H1 (cell line): ENCODE data around the gene ATP2B3. TPM values are rescaled to one million over a fixed set of nuclear protein-coding genes. Genes with fewer than 3 reads are reported as not detected.

ENCODE experiments used
- JUN ChIP-seq: IDR thresholded peaks from 2 replicates; pipeline ENCODE4 v1.6.1; 2011; ENCODE audit warnings: low read depth, mild to moderate bottlenecking, improper control_type of control experiment, low read length
- NANOG ChIP-seq: IDR thresholded peaks from 2 replicates; pipeline ENCODE4 v1.6.1; 2011; ENCODE audit warnings: low read length, low read depth, mild to moderate bottlenecking, inconsistent platforms; ENCODE audit not compliant: insufficient read depth, poor library complexity, severe bottlenecking
- polyA plus RNA-seq, 7 experiments: library from polyadenylated mRNA; depleted of rRNA in 3 of 7; stranded (reverse) in 5 of 7; unstranded in 2 of 7; fragments of >200 nt in 5 of 7; fragments of 200-250 nt in 2 of 7; gene quantifications; 1 replicate in 5 of 7; 2 replicates in 1 of 7; 4 replicates in 1 of 7; pipeline versions ENCODE4 v1.2.1 to v1.2.3, GENCODE V29; 2011 to 2013; ENCODE audit warnings: missing spikeins in 2 of 7, mixed read lengths in 2 of 7
- total RNA-seq: library from RNA; stranded (reverse); fragmentation: NEBNext Ultra II Directional; extraction: Animal tissue kit (Norgen Biotek cat#: 25700); gene quantifications from 2 replicates; pipeline ENCODE4 v1.2.1, GENCODE V29; 2021
- TF ChIP-seq, protein P1 (sequence below): fragments of 300-600 bp; sonication (generic); IDR thresholded peaks from 2 replicates; pipeline ENCODE4 v1.7.1; 2012; ENCODE audit warnings: low read length, moderate library complexity, mild to moderate bottlenecking, inconsistent platforms; ENCODE audit not compliant: insufficient replicate concordance

The ATP2B3 gene
- total and polyA plus RNA-seq, 2 of the 8 experiments (the other 6 are each of a cell fraction or from before 2014, with no cell fraction given): 0.14 to 0.19 TPM

- TF ChIP-seq, protein P1, sequence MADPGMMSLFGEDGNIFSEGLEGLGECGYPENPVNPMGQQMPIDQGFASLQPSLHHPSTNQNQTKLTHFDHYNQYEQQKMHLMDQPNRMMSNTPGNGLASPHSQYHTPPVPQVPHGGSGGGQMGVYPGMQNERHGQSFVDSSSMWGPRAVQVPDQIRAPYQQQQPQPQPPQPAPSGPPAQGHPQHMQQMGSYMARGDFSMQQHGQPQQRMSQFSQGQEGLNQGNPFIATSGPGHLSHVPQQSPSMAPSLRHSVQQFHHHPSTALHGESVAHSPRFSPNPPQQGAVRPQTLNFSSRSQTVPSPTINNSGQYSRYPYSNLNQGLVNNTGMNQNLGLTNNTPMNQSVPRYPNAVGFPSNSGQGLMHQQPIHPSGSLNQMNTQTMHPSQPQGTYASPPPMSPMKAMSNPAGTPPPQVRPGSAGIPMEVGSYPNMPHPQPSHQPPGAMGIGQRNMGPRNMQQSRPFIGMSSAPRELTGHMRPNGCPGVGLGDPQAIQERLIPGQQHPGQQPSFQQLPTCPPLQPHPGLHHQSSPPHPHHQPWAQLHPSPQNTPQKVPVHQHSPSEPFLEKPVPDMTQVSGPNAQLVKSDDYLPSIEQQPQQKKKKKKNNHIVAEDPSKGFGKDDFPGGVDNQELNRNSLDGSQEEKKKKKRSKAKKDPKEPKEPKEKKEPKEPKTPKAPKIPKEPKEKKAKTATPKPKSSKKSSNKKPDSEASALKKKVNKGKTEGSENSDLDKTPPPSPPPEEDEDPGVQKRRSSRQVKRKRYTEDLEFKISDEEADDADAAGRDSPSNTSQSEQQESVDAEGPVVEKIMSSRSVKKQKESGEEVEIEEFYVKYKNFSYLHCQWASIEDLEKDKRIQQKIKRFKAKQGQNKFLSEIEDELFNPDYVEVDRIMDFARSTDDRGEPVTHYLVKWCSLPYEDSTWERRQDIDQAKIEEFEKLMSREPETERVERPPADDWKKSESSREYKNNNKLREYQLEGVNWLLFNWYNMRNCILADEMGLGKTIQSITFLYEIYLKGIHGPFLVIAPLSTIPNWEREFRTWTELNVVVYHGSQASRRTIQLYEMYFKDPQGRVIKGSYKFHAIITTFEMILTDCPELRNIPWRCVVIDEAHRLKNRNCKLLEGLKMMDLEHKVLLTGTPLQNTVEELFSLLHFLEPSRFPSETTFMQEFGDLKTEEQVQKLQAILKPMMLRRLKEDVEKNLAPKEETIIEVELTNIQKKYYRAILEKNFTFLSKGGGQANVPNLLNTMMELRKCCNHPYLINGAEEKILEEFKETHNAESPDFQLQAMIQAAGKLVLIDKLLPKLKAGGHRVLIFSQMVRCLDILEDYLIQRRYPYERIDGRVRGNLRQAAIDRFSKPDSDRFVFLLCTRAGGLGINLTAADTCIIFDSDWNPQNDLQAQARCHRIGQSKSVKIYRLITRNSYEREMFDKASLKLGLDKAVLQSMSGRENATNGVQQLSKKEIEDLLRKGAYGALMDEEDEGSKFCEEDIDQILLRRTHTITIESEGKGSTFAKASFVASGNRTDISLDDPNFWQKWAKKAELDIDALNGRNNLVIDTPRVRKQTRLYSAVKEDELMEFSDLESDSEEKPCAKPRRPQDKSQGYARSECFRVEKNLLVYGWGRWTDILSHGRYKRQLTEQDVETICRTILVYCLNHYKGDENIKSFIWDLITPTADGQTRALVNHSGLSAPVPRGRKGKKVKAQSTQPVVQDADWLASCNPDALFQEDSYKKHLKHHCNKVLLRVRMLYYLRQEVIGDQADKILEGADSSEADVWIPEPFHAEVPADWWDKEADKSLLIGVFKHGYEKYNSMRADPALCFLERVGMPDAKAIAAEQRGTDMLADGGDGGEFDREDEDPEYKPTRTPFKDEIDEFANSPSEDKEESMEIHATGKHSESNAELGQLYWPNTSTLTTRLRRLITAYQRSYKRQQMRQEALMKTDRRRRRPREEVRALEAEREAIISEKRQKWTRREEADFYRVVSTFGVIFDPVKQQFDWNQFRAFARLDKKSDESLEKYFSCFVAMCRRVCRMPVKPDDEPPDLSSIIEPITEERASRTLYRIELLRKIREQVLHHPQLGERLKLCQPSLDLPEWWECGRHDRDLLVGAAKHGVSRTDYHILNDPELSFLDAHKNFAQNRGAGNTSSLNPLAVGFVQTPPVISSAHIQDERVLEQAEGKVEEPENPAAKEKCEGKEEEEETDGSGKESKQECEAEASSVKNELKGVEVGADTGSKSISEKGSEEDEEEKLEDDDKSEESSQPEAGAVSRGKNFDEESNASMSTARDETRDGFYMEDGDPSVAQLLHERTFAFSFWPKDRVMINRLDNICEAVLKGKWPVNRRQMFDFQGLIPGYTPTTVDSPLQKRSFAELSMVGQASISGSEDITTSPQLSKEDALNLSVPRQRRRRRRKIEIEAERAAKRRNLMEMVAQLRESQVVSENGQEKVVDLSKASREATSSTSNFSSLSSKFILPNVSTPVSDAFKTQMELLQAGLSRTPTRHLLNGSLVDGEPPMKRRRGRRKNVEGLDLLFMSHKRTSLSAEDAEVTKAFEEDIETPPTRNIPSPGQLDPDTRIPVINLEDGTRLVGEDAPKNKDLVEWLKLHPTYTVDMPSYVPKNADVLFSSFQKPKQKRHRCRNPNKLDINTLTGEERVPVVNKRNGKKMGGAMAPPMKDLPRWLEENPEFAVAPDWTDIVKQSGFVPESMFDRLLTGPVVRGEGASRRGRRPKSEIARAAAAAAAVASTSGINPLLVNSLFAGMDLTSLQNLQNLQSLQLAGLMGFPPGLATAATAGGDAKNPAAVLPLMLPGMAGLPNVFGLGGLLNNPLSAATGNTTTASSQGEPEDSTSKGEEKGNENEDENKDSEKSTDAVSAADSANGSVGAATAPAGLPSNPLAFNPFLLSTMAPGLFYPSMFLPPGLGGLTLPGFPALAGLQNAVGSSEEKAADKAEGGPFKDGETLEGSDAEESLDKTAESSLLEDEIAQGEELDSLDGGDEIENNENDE: no peak
- TF ChIP-seq JUN (no peak), NANOG (no peak)
Measured at GRCh38 chrX:153512501-153512893, 4.9 kb upstream of the ATP2B3 start (continued).
